Stimulated activated CD4-positive, alpha-beta T cell treated with anti-CD3 and anti-CD28 coated beads, Interleukin-15, amount 100 ng/mL, for 48 hours (primary cell): Measurements from ENCODE around the gene ALPI.
A peak's percentile ranks its signal among the peaks of the same experiment; 100 is the strongest.

Source experiments
- DNase-seq, 2 donors: peaks; one replicate each; pipeline ENCODE4 v3.0.0-alpha.2; 2020; ENCODE audit warnings: low read depth in 2 of 2

ALPI gene

DNA sequence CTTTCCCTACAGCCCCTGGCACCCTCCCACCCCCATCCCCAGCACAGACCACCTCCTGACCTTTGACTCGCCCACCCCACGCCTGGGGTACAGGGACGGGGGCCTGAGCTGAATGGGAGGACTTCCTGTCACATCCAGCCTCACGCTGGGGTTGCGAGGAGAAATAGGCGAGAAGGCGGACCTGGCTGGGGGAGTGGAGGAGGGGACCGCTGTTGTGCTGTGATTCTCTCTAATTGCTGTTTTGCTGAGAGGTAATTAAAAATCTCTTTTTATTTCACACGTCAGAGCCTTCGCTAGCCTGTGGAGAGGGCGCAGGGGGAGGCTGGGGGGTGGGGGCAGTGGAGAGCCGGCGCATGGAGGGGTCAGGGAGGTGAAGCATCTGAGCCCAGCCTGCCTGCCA is 41.4 kb downstream of the ALPI start:
- no peak for DNase-seq

DNA sequence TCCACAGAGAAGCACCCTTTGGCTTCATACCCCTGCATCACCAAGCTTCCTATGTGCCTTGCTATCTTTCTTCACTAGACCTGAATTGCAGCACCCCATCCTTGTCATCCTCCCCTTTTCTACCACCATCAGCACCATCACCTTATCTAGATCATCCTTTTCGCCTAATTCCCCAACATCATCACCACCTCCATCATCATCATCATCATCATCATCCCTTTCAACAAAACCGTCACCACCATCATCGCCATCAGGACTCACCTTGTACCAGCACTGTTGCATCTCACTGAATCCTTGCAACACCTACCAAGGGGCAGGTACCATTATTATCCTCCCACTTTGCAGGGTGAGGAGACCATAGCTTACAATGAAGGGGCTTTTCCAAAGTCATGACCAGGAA is 42.5 kb downstream of the ALPI start:
- no peak for DNase-seq

DNA sequence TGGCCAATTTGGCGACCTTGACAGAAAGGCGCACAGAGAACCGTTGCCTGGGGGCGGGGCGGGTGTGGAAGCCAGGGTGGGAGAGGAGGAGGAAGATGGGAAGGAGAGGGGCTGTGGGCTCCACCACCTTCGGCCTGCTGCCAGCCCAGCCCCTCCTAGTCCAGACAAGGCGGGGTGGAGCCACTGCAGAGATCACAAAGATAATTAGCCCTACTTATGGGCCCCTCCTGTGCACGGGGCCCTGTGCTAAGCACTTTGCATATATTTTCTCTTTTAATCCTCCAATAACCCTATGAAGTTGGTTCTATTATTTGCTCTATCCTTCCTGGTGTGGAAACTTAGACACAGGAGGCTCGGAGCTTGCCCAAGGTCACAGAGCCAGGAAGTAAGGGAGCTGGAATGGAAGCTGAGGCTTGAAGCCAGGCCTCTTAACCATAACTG is 45.4 kb downstream of the ALPI start:
- no peak for DNase-seq

DNA sequence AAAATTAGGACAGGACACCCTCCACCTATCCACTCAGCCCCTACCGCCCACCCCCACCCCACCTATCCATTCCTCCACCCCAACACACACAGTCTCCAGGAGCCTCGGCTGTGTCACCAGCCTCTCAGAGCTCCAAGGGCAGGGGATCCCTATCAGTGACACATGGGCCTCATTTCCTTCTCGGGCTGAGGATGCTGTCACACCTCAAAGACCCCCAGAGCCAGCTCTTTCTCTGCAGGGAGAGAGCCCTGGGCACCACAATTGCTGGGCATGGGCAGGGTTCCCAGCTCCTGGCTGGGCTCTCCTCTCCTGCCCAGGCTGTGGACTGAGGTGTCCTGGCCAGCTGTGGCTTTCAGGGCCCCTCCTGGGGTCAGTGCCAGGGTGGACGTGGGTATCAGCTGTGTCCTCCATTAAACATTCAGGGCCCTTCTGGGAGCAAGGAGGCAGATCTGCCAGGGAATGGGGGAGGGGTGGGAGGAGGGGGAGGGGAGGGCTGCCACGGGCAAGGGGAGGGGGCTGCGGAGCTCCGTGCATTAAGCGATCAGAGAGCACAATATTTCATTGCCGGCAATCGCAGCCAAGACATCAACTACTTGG is 45.9 kb downstream of the ALPI start:
- DNase-seq, result no peak

DNA sequence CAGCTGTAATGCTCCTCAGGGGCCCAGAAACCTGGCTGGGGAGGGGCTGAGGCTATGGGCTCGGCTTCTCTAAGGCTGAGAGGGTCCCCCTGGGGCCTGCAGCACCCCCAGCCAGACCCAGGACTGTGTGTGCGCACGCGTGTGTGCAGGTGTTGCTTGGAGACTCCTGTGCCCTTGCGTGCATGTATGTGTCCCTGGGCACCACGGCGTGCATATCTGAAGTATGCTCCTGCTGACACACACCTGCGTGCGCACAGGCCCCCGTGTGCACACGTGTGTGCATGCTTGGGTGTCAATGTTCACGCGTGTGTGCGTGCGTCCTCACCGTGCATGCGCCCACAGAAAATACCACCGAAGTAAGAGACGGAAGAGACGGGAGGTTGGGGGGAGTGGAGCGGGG is 46.6 kb downstream of the ALPI start:
- no peak for DNase-seq

DNA sequence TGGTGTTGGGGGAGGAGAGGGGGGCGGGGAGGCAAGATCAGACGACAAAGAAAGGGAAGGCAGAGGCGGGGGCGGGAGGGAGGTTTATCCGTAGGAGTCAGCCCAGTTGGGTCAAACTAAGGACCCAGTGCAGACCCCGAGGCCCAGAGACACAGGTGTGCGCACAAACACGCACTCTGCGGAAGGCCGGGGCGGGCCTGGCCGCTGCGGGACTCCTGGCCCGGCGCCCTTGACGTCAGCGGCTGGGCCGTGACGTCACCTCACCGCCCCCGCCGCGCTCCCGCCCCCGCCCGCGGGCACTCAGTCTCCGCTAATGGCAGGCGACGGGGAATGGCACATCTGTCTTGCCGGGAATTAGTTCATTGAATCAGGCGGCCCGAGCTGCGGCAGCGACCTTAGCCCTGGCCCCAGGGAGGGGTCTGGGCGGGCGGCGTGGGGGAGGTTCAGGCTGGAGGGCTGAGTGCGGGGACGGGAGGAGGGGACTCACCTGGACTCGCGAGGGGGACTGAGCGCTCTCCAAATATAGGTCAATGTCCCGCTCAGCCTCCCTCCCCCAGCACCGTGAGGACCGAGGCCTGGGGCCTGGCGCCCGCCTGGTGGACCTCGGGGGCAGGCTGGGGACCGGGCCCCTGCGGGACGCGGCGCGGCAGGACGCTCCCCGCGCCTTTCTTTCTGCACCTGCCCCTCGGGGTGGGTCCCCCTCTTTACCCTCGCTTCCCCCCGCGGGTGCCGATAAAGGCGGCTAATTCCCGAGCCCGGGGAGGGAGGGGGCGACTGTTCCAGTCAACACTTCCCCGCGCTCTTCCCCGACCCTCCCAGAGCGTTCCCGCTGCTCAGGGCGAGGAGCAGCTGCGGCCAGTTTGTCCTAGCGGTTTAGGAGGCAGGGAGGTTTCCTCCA is 47.2 kb downstream of the ALPI start:
- DNase-seq, result peak in 1 of 2 donors; percentile 30

DNA sequence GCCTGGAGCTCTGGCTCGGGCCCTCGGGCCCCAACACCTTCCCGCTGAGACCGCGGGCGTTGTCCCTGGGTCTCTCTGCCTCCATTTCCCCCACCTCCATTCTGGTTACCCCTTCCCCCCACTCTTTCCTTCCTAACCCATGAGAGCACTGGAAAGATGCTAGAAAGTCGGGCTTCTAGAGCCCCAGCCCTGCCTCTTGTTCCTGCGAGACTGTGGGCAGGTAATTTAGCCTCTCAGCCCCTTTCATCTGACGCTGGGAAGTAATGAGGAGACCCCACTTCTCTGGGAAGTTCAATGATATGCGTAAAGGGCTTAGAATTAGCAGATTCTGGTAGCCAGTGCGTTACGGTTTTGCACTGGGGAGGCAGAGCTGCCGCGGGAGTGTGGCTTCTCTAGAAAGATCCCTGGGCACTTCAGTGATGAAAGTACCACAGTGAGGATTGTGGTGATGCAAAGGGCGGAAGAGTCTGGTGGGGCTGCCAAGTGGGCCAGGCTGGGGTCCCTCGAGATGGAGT is 47.9 kb downstream of the ALPI start:
- no peak for DNase-seq

DNA sequence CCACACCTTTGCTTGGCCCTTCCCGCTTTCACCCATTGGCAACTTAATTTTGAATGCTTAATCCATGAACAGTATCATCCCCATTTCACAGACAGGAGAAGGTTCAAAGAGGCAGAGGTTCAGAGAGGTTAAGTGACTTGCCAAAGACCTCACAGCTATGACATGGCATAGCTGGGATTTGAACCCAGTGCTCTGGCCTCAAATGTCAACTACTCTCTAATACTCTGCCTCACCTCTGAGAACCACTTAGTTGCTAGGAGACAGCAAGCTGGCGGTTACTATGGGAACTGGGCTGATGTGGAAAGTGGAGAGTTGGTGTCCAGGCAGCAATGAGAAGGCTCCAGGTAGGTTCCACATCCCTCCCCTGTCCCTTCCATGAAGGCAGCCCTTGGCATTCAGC is 48.5 kb downstream of the ALPI start:
- DNase-seq, result no peak

DNA sequence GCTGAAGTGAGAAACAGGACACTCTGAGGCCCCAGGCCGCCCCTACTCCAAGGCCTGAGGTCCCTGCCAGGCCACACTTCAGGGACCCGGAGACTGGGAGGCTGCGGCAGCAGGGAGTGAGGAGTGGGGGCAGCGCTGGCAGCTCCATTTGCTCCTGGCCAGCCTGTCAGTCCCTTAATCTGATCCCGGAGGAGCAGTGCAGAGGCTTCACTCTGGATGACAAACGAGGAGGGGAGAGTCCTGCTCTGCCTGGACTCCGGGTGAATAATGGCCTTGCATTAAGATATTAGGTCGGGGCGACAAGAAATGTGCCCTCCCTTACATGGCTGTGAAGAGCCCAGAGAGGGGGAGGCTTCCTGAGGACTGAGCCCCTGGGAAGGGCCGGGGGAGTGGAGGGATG is 49.9 kb downstream of the ALPI start:
- DNase-seq, result no peak

DNA sequence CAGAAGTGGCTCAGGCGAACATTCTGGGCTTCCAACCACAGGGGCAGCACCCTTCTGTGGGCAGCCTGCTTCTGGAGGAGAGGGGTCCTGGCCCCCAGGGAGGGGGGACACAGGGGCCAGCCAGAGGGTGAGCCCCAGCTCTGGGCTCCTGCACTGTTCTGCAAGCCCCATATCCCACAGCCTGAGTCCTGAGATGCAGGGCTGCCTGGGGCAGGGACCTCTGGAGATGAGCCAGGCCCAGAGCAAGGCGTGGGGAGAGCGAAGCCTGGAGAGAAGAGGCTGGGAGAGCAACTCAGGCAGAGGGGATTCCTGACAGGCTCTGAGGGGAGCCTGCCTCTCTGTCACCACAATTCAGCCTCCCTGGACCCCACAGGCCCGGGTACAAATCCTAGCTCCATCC is 50.8 kb downstream of the ALPI start:
- no peak for DNase-seq

DNA sequence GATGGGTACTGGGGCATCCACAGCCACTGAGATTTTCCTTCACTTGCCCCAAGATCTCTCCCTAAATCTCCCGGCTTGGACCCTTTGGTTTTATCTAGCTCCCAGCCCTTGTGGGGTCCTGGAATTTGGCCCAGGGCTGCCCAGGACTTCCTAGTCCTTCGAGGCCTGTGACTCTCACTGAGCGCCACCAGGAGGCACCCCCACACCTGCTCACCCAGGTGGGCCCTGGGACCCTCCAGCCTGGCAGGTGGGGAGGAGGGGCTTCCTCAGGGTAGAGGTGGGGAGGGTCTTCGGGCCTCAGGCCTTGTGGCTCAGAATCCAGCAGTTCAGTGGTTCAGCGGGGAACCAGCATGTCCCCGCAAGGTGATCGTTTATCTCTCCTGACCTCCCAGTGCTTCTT is 52.3 kb downstream of the ALPI start:
- DNase-seq, result no peak
